ENCODE results near the gene ZNF157.
"Not testable (repeated sequence)": the region's sequence is repeated elsewhere in the genome, so short reads cannot be mapped to it uniquely, and the experiment has no call there.

ZNF157 gene

GRCh38 chrX:47370278-47370677 is at the start of gene ZNF157:
ZNF157 (plus strand) TSS chrX:47370578; CDS start chrX:47370669, 91 bp downstream.
- DNase-seq (ENCODE audit: low spot score): no peak

GRCh38 chrX:47321386-47321785 is 49.0 kb upstream of the ZNF157 start:
- peak; percentile 73 for DNase-seq (ENCODE audit: low spot score)

- DNase-seq (ENCODE audit: low spot score): no peak
Observed at GRCh38 chrX:47321823-47322371, 48.5 kb upstream of the ZNF157 start.

- DNase-seq (ENCODE audit: low spot score): no peak
Observed at GRCh38 chrX:47327902-47328301, 42.5 kb upstream of the ZNF157 start.

- not testable (repeated sequence) for DNase-seq (ENCODE audit: low spot score)
Observed at GRCh38 chrX:47332729-47333128, 37.6 kb upstream of the ZNF157 start.

- no peak for DNase-seq (ENCODE audit: low spot score)
Observed at GRCh38 chrX:47351706-47352105, 18.7 kb upstream of the ZNF157 start.

GRCh38 chrX:47358387-47359065 is 11.9 kb upstream of the ZNF157 start:
- no peak for DNase-seq (ENCODE audit: low spot score)

GRCh38 chrX:47360423-47361179 is 9.8 kb upstream of the ZNF157 start:
- DNase-seq (ENCODE audit: low spot score): no peak

- DNase-seq (ENCODE audit: low spot score): peak; percentile 94
Observed at GRCh38 chrX:47361538-47362511, 8.6 kb upstream of the ZNF157 start.

GRCh38 chrX:47366041-47366722 is 4.2 kb upstream of the ZNF157 start:
- peak; percentile 69 for DNase-seq (ENCODE audit: low spot score)

GRCh38 chrX:47373198-47373597 is 2.8 kb downstream of the ZNF157 start:
- no peak for DNase-seq (ENCODE audit: low spot score)

- no peak for DNase-seq (ENCODE audit: low spot score)
Observed at GRCh38 chrX:47380268-47380667, 9.9 kb downstream of the ZNF157 start.

GRCh38 chrX:47380837-47381236 is 10.5 kb downstream of the ZNF157 start:
- not testable (repeated sequence) for DNase-seq (ENCODE audit: low spot score)

GRCh38 chrX:47384502-47384901 is 14.1 kb downstream of the ZNF157 start:
- DNase-seq (ENCODE audit: low spot score): peak; percentile 72

GRCh38 chrX:47390780-47391179 is 20.4 kb downstream of the ZNF157 start:
- DNase-seq (ENCODE audit: low spot score): no peak

GRCh38 chrX:47413179-47413594 is 42.8 kb downstream of the ZNF157 start:
- no peak for DNase-seq (ENCODE audit: low spot score)

- DNase-seq (ENCODE audit: low spot score): no peak
Observed at GRCh38 chrX:47420265-47420664, 49.9 kb downstream of the ZNF157 start.

- DNase-seq (ENCODE audit: low spot score): no peak
Observed at GRCh38 chrX:47420962-47421361, 50.6 kb downstream of the ZNF157 start.

GRCh38 chrX:47422444-47422843 is 52.1 kb downstream of the ZNF157 start:
- no peak for DNase-seq (ENCODE audit: low spot score)

- no peak for DNase-seq (ENCODE audit: low spot score)
Observed at GRCh38 chrX:47430925-47431324, 60.5 kb downstream of the ZNF157 start.

- DNase-seq (ENCODE audit: low spot score): no peak
Observed at GRCh38 chrX:47446431-47446830, 76.1 kb downstream of the ZNF157 start.
